Thymus (tissue), 11 donors: ENCODE measurements around the gene FIG4. TPM values are rescaled to one million over a fixed set of nuclear protein-coding genes. Genes with fewer than 3 reads are reported as not detected.
"Not testable (repeated sequence)": the region's sequence is repeated elsewhere in the genome, so short reads cannot be mapped to it uniquely, and the experiment has no call there.

Source experiments
- DNase-seq, 9 donors: peaks; one replicate each; pipeline ENCODE4 v3.0.0-alpha.2; 2013; ENCODE audit warnings: low spot score in 9 of 9, low read depth in 6 of 9, missing footprints in 1 of 9
- H3K27ac ChIP-seq, 2 donors: one replicate each; pipeline ENCODE4 v1.5.1; 2013; ENCODE audit warnings: control low read depth in 1 of 2, low read depth in 1 of 2, low read length in 1 of 2, mild to moderate bottlenecking in 1 of 2, moderate library complexity in 1 of 2
- H3K27me3 ChIP-seq, 2 donors: one replicate each; pipeline ENCODE4 v1.5.1; 2013; ENCODE audit warnings: low read length in 1 of 2; ENCODE audit not compliant: control insufficient read depth in 2 of 2, insufficient read depth in 1 of 2
- H3K36me3 ChIP-seq, 2 donors: one replicate each; pipeline ENCODE4 v1.5.1; 2013; ENCODE audit warnings: low read length in 1 of 2, mild to moderate bottlenecking in 1 of 2, moderate library complexity in 1 of 2; ENCODE audit not compliant: control insufficient read depth in 2 of 2, insufficient read depth in 2 of 2
- H3K4me1 ChIP-seq, 2 donors: one replicate each; pipeline ENCODE4 v1.5.1; 2013; ENCODE audit warnings: low read length in 2 of 2; ENCODE audit not compliant: control insufficient read depth in 2 of 2, insufficient read depth in 2 of 2
- H3K4me3 ChIP-seq, 2 donors: one replicate each; pipeline ENCODE4 v1.5.1; 2013; ENCODE audit warnings: low read length in 2 of 2, control low read depth in 1 of 2, mild to moderate bottlenecking in 1 of 2
- H3K9me3 ChIP-seq, 2 donors: one replicate each; pipeline ENCODE4 v1.5.1; 2013; ENCODE audit warnings: low read length in 1 of 2, mild to moderate bottlenecking in 1 of 2; ENCODE audit not compliant: control insufficient read depth in 2 of 2, insufficient read depth in 1 of 2
- WGBS: extraction: QIAGEN DNeasy Blood & Tissue Kit; methylation state at CpG from one replicate; pipeline ENCODE4 v1.1.7; 2013; 5-methylcytosine and 5-hydroxymethylcytosine counted together
- polyA plus RNA-seq: library from polyadenylated mRNA; stranded (reverse); fragments of 200-250 nt; gene quantifications from one replicate; pipeline ENCODE4 v1.2.3, GENCODE V29; 2013
- total RNA-seq: library from RNA; stranded (reverse); fragments of 120-200 nt; gene quantifications from one replicate; pipeline ENCODE4 v1.2.4, GENCODE V29; 2013
- donor health status: healthy.

The FIG4 gene
- total and polyA plus RNA-seq, 2 donors: 16.7 to 18.9 TPM

GRCh38 chr6:109714611-109715010 is 23.5 kb downstream of the FIG4 start:
- peaks cover 4 to 12% of the 10 kb centered on the region in 2 donors for H3K36me3 ChIP-seq
- no peak for DNase-seq
- no peaks in the 10 kb centered on the region for H3K27me3 ChIP-seq
- no peaks in the 10 kb centered on the region for H3K9me3 ChIP-seq
- WGBS: 100% methylated on average over 1 of the region's 1 CpG
- H3K27ac ChIP-seq: no peak overlapping the region
- H3K4me1 ChIP-seq: no peaks in the 10 kb centered on the region
- no peak overlapping the region for H3K4me3 ChIP-seq

GRCh38 chr6:109715616-109716015 is 24.5 kb downstream of the FIG4 start:
- 97% methylated on average over 2 of the region's 2 CpGs for WGBS
- H3K27me3 ChIP-seq: no peaks in the 10 kb centered on the region
- no peaks in the 10 kb centered on the region for H3K9me3 ChIP-seq
- no peak for DNase-seq
- no peaks in the 10 kb centered on the region for H3K4me1 ChIP-seq
- no peak overlapping the region for H3K4me3 ChIP-seq
- H3K27ac ChIP-seq: no peak overlapping the region
- H3K36me3 ChIP-seq: peaks cover 4 to 15% of the 10 kb centered on the region in 2 donors

- no peaks in the 10 kb centered on the region for H3K27me3 ChIP-seq
- H3K4me1 ChIP-seq: no peaks in the 10 kb centered on the region
- H3K9me3 ChIP-seq: no peaks in the 10 kb centered on the region
- 85% methylated on average over 2 of the region's 2 CpGs for WGBS
- H3K36me3 ChIP-seq: peaks cover 4 to 19% of the 10 kb centered on the region in 2 donors
- H3K27ac ChIP-seq: no peak overlapping the region
- H3K4me3 ChIP-seq: no peak overlapping the region
- no peak for DNase-seq
These were observed 26.9 kb downstream of the FIG4 start for GRCh38 chr6:109717971-109718370.

GRCh38 chr6:109718991-109719390 is 27.9 kb downstream of the FIG4 start:
- Histone ChIP-seq H3K27ac (no peak overlapping the region), H3K9me3 (no peaks in the 10 kb centered on the region), H3K4me3 (no peak overlapping the region), H3K4me1 (no peaks in the 10 kb centered on the region), H3K27me3 (no peaks in the 10 kb centered on the region), H3K36me3 (peaks cover 4 to 19% of the 10 kb centered on the region in 2 donors)
- over 99% methylated on average over 5 of the region's 5 CpGs for WGBS
- DNase-seq: no peak

- 99% methylated on average over 3 of the region's 3 CpGs for WGBS
These were observed 29.2 kb downstream of the FIG4 start for GRCh38 chr6:109720311-109720710.

GRCh38 chr6:109722011-109722410 is 30.9 kb downstream of the FIG4 start:
- DNase-seq: no peak
- peaks cover 4 to 19% of the 10 kb centered on the region in 2 donors for H3K36me3 ChIP-seq
- no peak overlapping the region for H3K27ac ChIP-seq
- WGBS: 97% methylated on average over 3 of the region's 3 CpGs
- no peak overlapping the region for H3K4me3 ChIP-seq
- no peaks in the 10 kb centered on the region for H3K27me3 ChIP-seq
- no peaks in the 10 kb centered on the region for H3K9me3 ChIP-seq
- no peaks in the 10 kb centered on the region for H3K4me1 ChIP-seq

More at GRCh38 chr6:109720311-109720710, 29.2 kb downstream of the FIG4 start:
- Histone ChIP-seq H3K9me3 (no peaks in the 10 kb centered on the region), H3K27me3 (no peaks in the 10 kb centered on the region), H3K27ac (no peak overlapping the region), H3K4me1 (no peaks in the 10 kb centered on the region), H3K4me3 (no peak overlapping the region), H3K36me3 (peaks cover 4 to 19% of the 10 kb centered on the region in 2 donors)
- no peak for DNase-seq

GRCh38 chr6:109722564-109723254 is 31.6 kb downstream of the FIG4 start:
- Histone ChIP-seq H3K4me1 (no peaks in the 10 kb centered on the region), H3K27ac (no peak overlapping the region), H3K27me3 (no peaks in the 10 kb centered on the region), H3K9me3 (no peaks in the 10 kb centered on the region), H3K36me3 (peaks cover 0 to 19% of the 10 kb centered on the region in 2 donors), H3K4me3 (no peak overlapping the region)
- WGBS: 97% methylated on average over 3 of the region's 3 CpGs
- DNase-seq: no peak

- not testable (repeated sequence) for H3K27me3 ChIP-seq, H3K36me3 ChIP-seq, H3K9me3 ChIP-seq, H3K4me3 ChIP-seq, H3K27ac ChIP-seq, DNase-seq, H3K4me1 ChIP-seq
- 97% methylated on average over 3 of the region's 3 CpGs for WGBS
These were observed 34.2 kb downstream of the FIG4 start for GRCh38 chr6:109725250-109725649.

GRCh38 chr6:109736273-109737025 is 45.4 kb downstream of the FIG4 start:
- H3K27me3 ChIP-seq: no peaks in the 10 kb centered on the region
- H3K4me3 ChIP-seq: no peak overlapping the region
- H3K4me1 ChIP-seq: no peaks in the 10 kb centered on the region
- peaks cover 0 to 8% of the 10 kb centered on the region in 2 donors for H3K36me3 ChIP-seq
- H3K27ac ChIP-seq: no peak overlapping the region
- no peaks in the 10 kb centered on the region for H3K9me3 ChIP-seq
- DNase-seq: no peak
- WGBS: 99% methylated on average over 1 of the region's 1 CpG
